ENCODE measurements around the gene MRPS14. TPM values are rescaled to one million over a fixed set of nuclear protein-coding genes. Genes with fewer than 3 reads are reported as not detected.

MRPS14 gene
- polyA plus RNA-seq (2013, experiment 1 of 2), result 35.0 TPM
- polyA plus RNA-seq (2013, experiment 2 of 2), result 32.8 TPM

- 3 to 4% methylated on average over 30 to 36 of the region's 42 CpGs for WGBS, 2 experiments (ENCODE audit: insufficient coverage in 2 of 2)
- Histone ChIP-seq H3K36me3 (ENCODE audit: control insufficient read depth, insufficient read depth, low read length) (peaks cover 5% of the 10 kb centered on the region), H3K27ac (ENCODE audit: low read depth, low read length, severe bottlenecking) (peak within 1 kb of the TSS; percentile 75), H3K4me1 (ENCODE audit: control insufficient read depth, insufficient read depth, low read length, poor library complexity, severe bottlenecking) (no peaks in the 10 kb centered on the region), H3K9me3 (ENCODE audit: control insufficient read depth, low read length) (no peaks in the 10 kb centered on the region), H3K4me3 (ENCODE audit: extremely low read depth, insufficient read depth, low read length, poor library complexity, severe bottlenecking) (peak within 1 kb of the TSS; percentile 81)
These were observed at the start of gene MRPS14 for GRCh38 chr1:175023043-175023921. MRPS14 (minus strand) TSS chr1:175023425; CDS start chr1:175023408, 17 bp downstream.

- Histone ChIP-seq H3K9me3 (ENCODE audit: control insufficient read depth, low read length) (no peaks in the 10 kb centered on the region), H3K27ac (ENCODE audit: low read depth, low read length, severe bottlenecking) (peak overlapping the region; percentile 66), H3K36me3 (ENCODE audit: control insufficient read depth, insufficient read depth, low read length) (no peaks in the 10 kb centered on the region), H3K4me1 (ENCODE audit: control insufficient read depth, insufficient read depth, low read length, poor library complexity, severe bottlenecking) (peaks cover 4% of the 10 kb centered on the region), H3K4me3 (ENCODE audit: extremely low read depth, insufficient read depth, low read length, poor library complexity, severe bottlenecking) (no peak overlapping the region)
- 57 to 85% methylated on average over 2 to 3 of the region's 10 CpGs for WGBS, 2 experiments (ENCODE audit: insufficient coverage in 2 of 2)
These were observed 49.1 kb upstream of the MRPS14 start for GRCh38 chr1:175072099-175072951.

- Histone ChIP-seq H3K9me3 (ENCODE audit: control insufficient read depth, low read length) (no peaks in the 10 kb centered on the region), H3K36me3 (ENCODE audit: control insufficient read depth, insufficient read depth, low read length) (no peaks in the 10 kb centered on the region), H3K4me1 (ENCODE audit: control insufficient read depth, insufficient read depth, low read length, poor library complexity, severe bottlenecking) (peaks cover 4% of the 10 kb centered on the region), H3K4me3 (ENCODE audit: extremely low read depth, insufficient read depth, low read length, poor library complexity, severe bottlenecking) (no peak overlapping the region), H3K27ac (ENCODE audit: low read depth, low read length, severe bottlenecking) (no peak overlapping the region)
- WGBS, 2 experiments (ENCODE audit: insufficient coverage in 2 of 2), result 40 to 86% methylated on average over 1 of the region's 3 CpGs
These were observed 48.2 kb upstream of the MRPS14 start for GRCh38 chr1:175071276-175071943.

GRCh38 chr1:175070818-175071217, 47.6 kb upstream of the MRPS14 start:
- Histone ChIP-seq H3K9me3 (ENCODE audit: control insufficient read depth, low read length) (no peaks in the 10 kb centered on the region), H3K27ac (ENCODE audit: low read depth, low read length, severe bottlenecking) (no peak overlapping the region), H3K36me3 (ENCODE audit: control insufficient read depth, insufficient read depth, low read length) (no peaks in the 10 kb centered on the region), H3K4me1 (ENCODE audit: control insufficient read depth, insufficient read depth, low read length, poor library complexity, severe bottlenecking) (peaks cover 4% of the 10 kb centered on the region), H3K4me3 (ENCODE audit: extremely low read depth, insufficient read depth, low read length, poor library complexity, severe bottlenecking) (no peak overlapping the region)

- H3K4me1 ChIP-seq (ENCODE audit: control insufficient read depth, insufficient read depth, low read length, poor library complexity, severe bottlenecking), result no peaks in the 10 kb centered on the region
- no peak within 1 kb of the TSS for H3K4me3 ChIP-seq (ENCODE audit: extremely low read depth, insufficient read depth, low read length, poor library complexity, severe bottlenecking)
- no peak within 1 kb of the TSS for H3K27ac ChIP-seq (ENCODE audit: low read depth, low read length, severe bottlenecking)
- 69 to 83% methylated on average over 4 to 5 of the region's 9 CpGs for WGBS, 2 experiments (ENCODE audit: insufficient coverage in 2 of 2)
- no peaks in the 10 kb centered on the region for H3K9me3 ChIP-seq (ENCODE audit: control insufficient read depth, low read length)
- no peaks in the 10 kb centered on the region for H3K36me3 ChIP-seq (ENCODE audit: control insufficient read depth, insufficient read depth, low read length)
These were observed 44.3 kb upstream of the MRPS14 start, which contains the start of gene TNN for GRCh38 chr1:175067362-175068106. TNN (plus strand) TSS chr1:175067833; CDS start chr1:175077419, 9,586 bp downstream.

GRCh38 chr1:175062858-175063257, 39.6 kb upstream of the MRPS14 start:
- Histone ChIP-seq H3K27ac (ENCODE audit: low read depth, low read length, severe bottlenecking) (no peak overlapping the region), H3K36me3 (ENCODE audit: control insufficient read depth, insufficient read depth, low read length) (no peaks in the 10 kb centered on the region), H3K4me1 (ENCODE audit: control insufficient read depth, insufficient read depth, low read length, poor library complexity, severe bottlenecking) (no peaks in the 10 kb centered on the region), H3K9me3 (ENCODE audit: control insufficient read depth, low read length) (no peaks in the 10 kb centered on the region), H3K4me3 (ENCODE audit: extremely low read depth, insufficient read depth, low read length, poor library complexity, severe bottlenecking) (no peak overlapping the region)
- 93 to 100% methylated on average over 1 to 2 of the region's 2 CpGs for WGBS, 2 experiments (ENCODE audit: insufficient coverage in 2 of 2)

GRCh38 chr1:175062339-175062738, 39.1 kb upstream of the MRPS14 start:
- WGBS, 2 experiments (ENCODE audit: insufficient coverage in 2 of 2), result no CpG with 5 or more reads among the region's 1 CpG

GRCh38 chr1:175054736-175055135, 31.5 kb upstream of the MRPS14 start:
- Histone ChIP-seq H3K4me1 (ENCODE audit: control insufficient read depth, insufficient read depth, low read length, poor library complexity, severe bottlenecking) (no peaks in the 10 kb centered on the region), H3K27ac (ENCODE audit: low read depth, low read length, severe bottlenecking) (no peak overlapping the region), H3K36me3 (ENCODE audit: control insufficient read depth, insufficient read depth, low read length) (no peaks in the 10 kb centered on the region), H3K9me3 (ENCODE audit: control insufficient read depth, low read length) (no peaks in the 10 kb centered on the region), H3K4me3 (ENCODE audit: extremely low read depth, insufficient read depth, low read length, poor library complexity, severe bottlenecking) (no peak overlapping the region)
- 94 to 100% methylated on average over 2 to 3 of the region's 3 CpGs for WGBS, 2 experiments (ENCODE audit: insufficient coverage in 2 of 2)

More at GRCh38 chr1:175062339-175062738, 39.1 kb upstream of the MRPS14 start:
- Histone ChIP-seq H3K9me3 (ENCODE audit: control insufficient read depth, low read length) (no peaks in the 10 kb centered on the region), H3K4me3 (ENCODE audit: extremely low read depth, insufficient read depth, low read length, poor library complexity, severe bottlenecking) (no peak overlapping the region), H3K36me3 (ENCODE audit: control insufficient read depth, insufficient read depth, low read length) (no peaks in the 10 kb centered on the region), H3K4me1 (ENCODE audit: control insufficient read depth, insufficient read depth, low read length, poor library complexity, severe bottlenecking) (no peaks in the 10 kb centered on the region), H3K27ac (ENCODE audit: low read depth, low read length, severe bottlenecking) (no peak overlapping the region)

GRCh38 chr1:175050992-175051391, 27.8 kb upstream of the MRPS14 start:
- Histone ChIP-seq H3K4me3 (ENCODE audit: extremely low read depth, insufficient read depth, low read length, poor library complexity, severe bottlenecking) (no peak overlapping the region), H3K27ac (ENCODE audit: low read depth, low read length, severe bottlenecking) (no peak overlapping the region), H3K4me1 (ENCODE audit: control insufficient read depth, insufficient read depth, low read length, poor library complexity, severe bottlenecking) (no peaks in the 10 kb centered on the region), H3K36me3 (ENCODE audit: control insufficient read depth, insufficient read depth, low read length) (no peaks in the 10 kb centered on the region), H3K9me3 (ENCODE audit: control insufficient read depth, low read length) (no peaks in the 10 kb centered on the region)
- 92 to 93% methylated on average over 1 to 2 of the region's 2 CpGs for WGBS, 2 experiments (ENCODE audit: insufficient coverage in 2 of 2)

- Histone ChIP-seq H3K4me1 (ENCODE audit: control insufficient read depth, insufficient read depth, low read length, poor library complexity, severe bottlenecking) (peaks cover 2% of the 10 kb centered on the region), H3K4me3 (ENCODE audit: extremely low read depth, insufficient read depth, low read length, poor library complexity, severe bottlenecking) (no peak overlapping the region), H3K9me3 (ENCODE audit: control insufficient read depth, low read length) (no peaks in the 10 kb centered on the region), H3K36me3 (ENCODE audit: control insufficient read depth, insufficient read depth, low read length) (no peaks in the 10 kb centered on the region), H3K27ac (ENCODE audit: low read depth, low read length, severe bottlenecking) (no peak overlapping the region)
- WGBS, 2 experiments (ENCODE audit: insufficient coverage in 2 of 2), result 96 to 98% methylated on average over 11 to 22 of the region's 32 CpGs
These were observed 22.3 kb upstream of the MRPS14 start for GRCh38 chr1:175045519-175045918.

Data from mesodermal cell (in vitro differentiated cells).